GM23248 (cell line): ENCODE data around the gene BTBD7. TPM values are rescaled to one million over a fixed set of nuclear protein-coding genes. Genes with fewer than 3 reads are reported as not detected.

Source experiments
- DNase-seq: peaks from one replicate; pipeline ENCODE4 v3.0.0-alpha.2; 2015
- H2AFZ ChIP-seq: fragments of 200-600 bp; sonication (generic); 2 replicates; pipeline ENCODE4 v1.6.1; 2016; ENCODE audit warnings: antibody characterized with exemption
- H3F3A ChIP-seq: fragments of 200-600 bp; sonication (generic); 2 replicates; pipeline ENCODE4 v1.6.1; 2016; ENCODE audit warnings: mild to moderate bottlenecking, antibody characterized with exemption, mixed run types; ENCODE audit not compliant: insufficient read depth
- H3K27ac ChIP-seq: fragments of 200-600 bp; sonication (generic); 2 replicates; pipeline ENCODE4 v1.5.1; 2016; ENCODE audit warnings: mild to moderate bottlenecking
- H3K27me3 ChIP-seq: fragments of 200-600 bp; sonication (generic); replicated peaks from 2 replicates; pipeline ENCODE4 v1.6.1; 2016; ENCODE audit warnings: mild to moderate bottlenecking; ENCODE audit not compliant: insufficient read depth
- H3K36me3 ChIP-seq: fragments of 200-600 bp; sonication (generic); 2 replicates; pipeline ENCODE4 v1.6.1; 2016; ENCODE audit warnings: low read depth, mild to moderate bottlenecking
- H3K4me1 ChIP-seq: fragments of 200-600 bp; sonication (generic); 2 replicates; pipeline ENCODE4 v1.6.1; 2016; ENCODE audit warnings: mild to moderate bottlenecking; ENCODE audit not compliant: insufficient read depth
- H3K4me2 ChIP-seq: fragments of 200-600 bp; sonication (generic); one replicate; pipeline ENCODE4 v1.6.1; 2016; ENCODE audit warnings: mild to moderate bottlenecking; ENCODE audit not compliant: unreplicated experiment
- H3K4me3 ChIP-seq: fragments of 200-600 bp; sonication (generic); 2 replicates; pipeline ENCODE4 v1.5.1; 2016; ENCODE audit warnings: mild to moderate bottlenecking
- H3K79me2 ChIP-seq: fragments of 200-600 bp; sonication (generic); 2 replicates; pipeline ENCODE4 v1.6.1; 2016; ENCODE audit warnings: mild to moderate bottlenecking; ENCODE audit not compliant: insufficient read depth
- H3K9ac ChIP-seq: fragments of 200-600 bp; sonication (generic); 2 replicates; pipeline ENCODE4 v1.6.1; 2016; ENCODE audit warnings: mild to moderate bottlenecking
- H3K9me2 ChIP-seq: fragments of 200-600 bp; sonication (generic); 2 replicates; pipeline ENCODE4 v1.6.1; 2016; ENCODE audit warnings: mixed run types, mild to moderate bottlenecking, moderate library complexity; ENCODE audit not compliant: insufficient read depth
- H3K9me3 ChIP-seq: fragments of 200-600 bp; sonication (generic); one replicate; pipeline ENCODE4 v1.6.1; 2017; ENCODE audit warnings: low read depth
- H4K20me1 ChIP-seq: fragments of 200-600 bp; sonication (generic); 2 replicates; pipeline ENCODE4 v1.6.0; 2016; ENCODE audit not compliant: insufficient read depth
- EZH2 ChIP-seq: fragments of 200-600 bp; sonication (generic); IDR thresholded peaks from 2 replicates; pipeline ENCODE4 v1.6.1; 2018; ENCODE audit warnings: antibody characterized with exemption, mild to moderate bottlenecking; ENCODE audit not compliant: insufficient read depth, poor library complexity, severe bottlenecking
- EZH2phosphoT487 ChIP-seq: fragments of 200-600 bp; sonication (generic); IDR thresholded peaks from 2 replicates; pipeline ENCODE4 v1.6.1; 2018; ENCODE audit warnings: antibody characterized with exemption, moderate library complexity, mild to moderate bottlenecking, low read depth; ENCODE audit not compliant: insufficient read depth
- WGBS, 2 experiments: methylation state at CpG; one replicate each; pipeline ENCODE4 v1.1.6; 2015 to 2017; ENCODE audit warnings: low lambda C conversion rate in 2 of 2, low coverage in 1 of 2; ENCODE audit errors: missing lambda C conversion rate in 2 of 2; 5-methylcytosine and 5-hydroxymethylcytosine counted together
- in situ Hi-C: fragments of 300-500 bp; cut with MboI; formaldehyde crosslinking; loops from 2 replicates; pipeline ENCODE4 v1.15.0; 2020
- polyA plus RNA-seq: library from polyadenylated mRNA; unstranded; fragments of >200 nt; fragmentation: Nextera tagmentation; extraction: Ambion mirVana; gene quantifications from 2 replicates; pipeline ENCODE4 v1.2.1, GENCODE V29; 2016
- total RNA-seq: library from RNA; depleted of rRNA; stranded (reverse); fragments of >200 nt; shearing (Covaris generic); gene quantifications from 2 replicates; pipeline ENCODE4 v1.2.3, GENCODE V29; 2014

BTBD7 gene
- total and polyA plus RNA-seq, 2 experiments from 2014 or later = 14.3 to 18.2 TPM

DNA sequence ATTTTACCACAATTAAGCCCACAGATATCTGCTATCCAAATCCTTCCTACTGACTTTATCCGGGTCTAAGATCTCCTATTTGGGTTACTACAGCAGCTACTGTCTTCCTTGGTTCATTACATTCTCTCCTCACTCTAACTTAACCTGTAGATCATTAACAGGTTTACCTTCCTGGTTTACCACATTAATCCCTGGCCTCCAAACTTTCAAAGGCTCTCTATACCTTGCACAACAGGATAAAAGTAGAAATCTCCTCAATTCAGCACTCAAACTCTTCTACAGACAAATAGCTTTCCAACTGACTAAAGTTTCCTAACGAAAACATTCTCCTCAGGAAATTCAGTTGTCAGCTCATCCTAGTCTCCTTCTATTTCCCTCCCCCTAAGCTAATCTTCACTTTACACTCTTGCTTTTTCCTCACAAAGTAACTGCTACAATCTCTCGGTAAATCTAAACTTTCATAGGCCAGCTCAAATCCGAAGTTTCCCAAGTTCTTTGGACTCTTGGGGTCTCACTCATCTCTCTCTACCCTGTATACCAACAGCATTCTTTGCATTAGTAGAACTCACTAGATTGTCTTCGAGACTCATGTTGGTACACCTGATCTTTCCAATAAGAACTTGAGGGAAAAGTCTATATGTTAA lies 2.7 kb downstream of the BTBD7 start:
- H3K9ac ChIP-seq = no peak overlapping the region
- H3K27ac ChIP-seq = no peak overlapping the region
- H3K4me1 ChIP-seq = peaks cover 16% of the 10 kb centered on the region; the same call in 1 of the 2 replicates
- H3K4me3 ChIP-seq = no peak overlapping the region
- TF ChIP-seq EZH2 = no peak
- TF ChIP-seq EZH2phosphoT487 = no peak
- WGBS, 2 experiments = 84 to 87% methylated on average over 5 of the region's 5 CpGs
- H3K9me2 ChIP-seq = no peaks in the 10 kb centered on the region
- H4K20me1 ChIP-seq = peaks cover 11% of the 10 kb centered on the region
- peaks cover 8% of the 10 kb centered on the region; the same call in 1 of the 2 replicates for H3F3A ChIP-seq
- no peaks in the 10 kb centered on the region for H3K9me3 ChIP-seq
- peaks cover 88% of the 10 kb centered on the region for H3K79me2 ChIP-seq
- H3K4me2 ChIP-seq = peak overlapping the region; percentile 94
- in situ Hi-C loops = no loop called here
- H2AFZ ChIP-seq = no peak overlapping the region
- no peaks in the 10 kb centered on the region for H3K27me3 ChIP-seq
- DNase-seq = no peak
- no peaks in the 10 kb centered on the region for H3K36me3 ChIP-seq

DNA sequence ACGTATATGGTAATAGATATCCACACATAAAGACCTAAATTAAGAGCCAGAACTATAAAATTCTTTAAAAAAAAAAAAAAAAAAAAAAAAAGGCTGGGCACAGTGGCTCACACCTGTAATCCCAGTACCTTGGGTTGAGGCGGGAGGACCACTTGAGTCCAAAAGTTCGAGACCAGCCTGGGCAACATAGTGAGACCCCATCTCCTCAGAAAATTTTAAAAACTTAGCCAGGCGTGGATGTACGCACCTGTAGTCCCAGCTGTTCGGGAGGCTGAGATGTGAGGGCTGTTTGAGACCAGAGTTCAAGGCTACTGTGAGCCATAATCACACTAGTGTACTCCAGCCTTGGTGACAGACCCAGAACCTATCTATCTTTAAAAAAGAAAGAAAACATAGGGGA lies 4.3 kb downstream of the BTBD7 start:
- in situ Hi-C loops = no loop called here
- no peak overlapping the region for H3K9ac ChIP-seq
- peaks cover 11% of the 10 kb centered on the region for H4K20me1 ChIP-seq
- no peak overlapping the region for H2AFZ ChIP-seq
- H3K4me1 ChIP-seq = peaks cover 12% of the 10 kb centered on the region; the same call in 1 of the 2 replicates
- no peaks in the 10 kb centered on the region for H3K9me3 ChIP-seq
- no peak overlapping the region for H3K27ac ChIP-seq
- no peak for TF ChIP-seq EZH2phosphoT487
- TF ChIP-seq EZH2 = no peak
- no peaks in the 10 kb centered on the region for H3K9me2 ChIP-seq
- DNase-seq = no peak
- peaks cover 8% of the 10 kb centered on the region; the same call in 1 of the 2 replicates for H3F3A ChIP-seq
- WGBS, 2 experiments = 93 to 96% methylated on average over 6 of the region's 6 CpGs
- H3K36me3 ChIP-seq = no peaks in the 10 kb centered on the region
- H3K27me3 ChIP-seq = no peaks in the 10 kb centered on the region
- H3K4me3 ChIP-seq = no peak overlapping the region
- peaks cover 89% of the 10 kb centered on the region for H3K79me2 ChIP-seq
- H3K4me2 ChIP-seq = no peak overlapping the region

DNA sequence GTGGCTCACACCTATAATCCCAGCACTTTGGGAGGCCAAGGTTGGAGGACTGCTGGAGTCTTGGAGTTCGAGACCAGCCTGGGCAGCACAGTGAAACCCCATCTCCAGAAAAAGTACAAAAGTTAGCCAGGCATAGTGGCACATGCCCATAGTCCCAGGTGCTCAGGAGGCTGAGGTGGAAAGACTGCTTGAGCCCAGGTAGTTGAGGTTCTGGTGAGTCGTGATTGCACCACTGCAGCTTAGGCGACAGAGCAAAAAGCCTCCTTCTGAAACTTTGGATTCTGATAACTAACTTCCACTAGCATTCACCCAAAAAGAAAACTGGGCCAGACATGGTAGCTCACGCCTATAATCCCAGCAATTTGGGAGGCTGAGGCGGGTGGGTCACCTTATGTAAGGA lies 6.6 kb downstream of the BTBD7 start:
- Histone ChIP-seq H3K4me3 (no peak overlapping the region), H3F3A (0 out of 2 replicates have a peak, but pooled peaks cover under 1% of the 10 kb centered on the region), H3K9me2 (no peaks in the 10 kb centered on the region), H2AFZ (no peak overlapping the region), H3K79me2 (peaks cover 100% of the 10 kb centered on the region), H3K4me1 (peaks cover 16% of the 10 kb centered on the region; the same call in 1 of the 2 replicates), H4K20me1 (peaks cover 11% of the 10 kb centered on the region), H3K9ac (no peak overlapping the region), H3K27ac (no peak overlapping the region), H3K9me3 (no peaks in the 10 kb centered on the region), H3K36me3 (no peaks in the 10 kb centered on the region), H3K27me3 (no peaks in the 10 kb centered on the region), H3K4me2 (no peak overlapping the region)
- TF ChIP-seq EZH2phosphoT487 (no peak), EZH2 (no peak)
- in situ Hi-C loops = no loop called here
- DNase-seq = no peak
- 98% methylated on average over 5 of the region's 5 CpGs for WGBS, 2 experiments

DNA sequence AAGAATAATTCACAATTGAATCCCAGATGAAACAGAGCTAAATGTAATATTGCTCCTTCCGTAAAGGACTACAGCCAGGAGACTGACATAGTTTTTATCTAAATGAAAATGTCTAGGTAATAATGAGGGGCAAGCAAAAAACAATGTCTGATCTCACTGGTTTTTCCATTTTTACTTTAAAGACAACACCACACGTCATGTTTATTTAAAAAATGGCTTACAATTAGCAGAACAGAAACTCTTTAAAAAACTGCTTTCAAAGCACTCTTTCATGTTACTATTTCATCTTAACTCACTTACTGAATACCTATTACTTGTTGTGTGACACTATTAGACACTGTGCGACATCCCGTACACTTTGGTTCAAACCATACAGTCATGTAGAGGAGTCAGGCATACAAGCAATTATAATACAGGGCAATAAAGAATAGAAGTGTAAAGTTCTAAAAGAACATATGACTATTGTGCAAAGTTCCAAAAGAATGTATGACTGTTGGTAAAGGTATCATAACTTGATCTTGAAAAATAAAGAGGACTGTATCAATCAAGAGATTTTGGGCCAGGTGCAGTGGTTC lies 9.1 kb downstream of the BTBD7 start:
- H3K9me2 ChIP-seq = no peaks in the 10 kb centered on the region
- H4K20me1 ChIP-seq = peaks cover 11% of the 10 kb centered on the region
- no peak overlapping the region for H3K4me2 ChIP-seq
- in situ Hi-C loops = no loop called here
- peaks cover 27% of the 10 kb centered on the region for H3K4me1 ChIP-seq
- no peaks in the 10 kb centered on the region for H3K9me3 ChIP-seq
- WGBS, 2 experiments = 99% methylated on average over 4 of the region's 4 CpGs
- H3K36me3 ChIP-seq = no peaks in the 10 kb centered on the region
- no peak overlapping the region for H3K9ac ChIP-seq
- peaks cover 15% of the 10 kb centered on the region; the same call in 1 of the 2 replicates for H3F3A ChIP-seq
- no peaks in the 10 kb centered on the region for H3K27me3 ChIP-seq
- no peak overlapping the region for H2AFZ ChIP-seq
- DNase-seq = no peak
- H3K27ac ChIP-seq = no peak overlapping the region
- H3K79me2 ChIP-seq = peaks cover 100% of the 10 kb centered on the region
- no peak overlapping the region for H3K4me3 ChIP-seq
- TF ChIP-seq EZH2phosphoT487 (no peak), EZH2 (no peak)
